Adipose tissue (tissue), 3 donors: ENCODE measurements around the gene EEFSEC. TPM values are rescaled to one million over a fixed set of nuclear protein-coding genes. Genes with fewer than 3 reads are reported as not detected.

Experiments
- H3K27ac ChIP-seq: one replicate; pipeline ENCODE4 v1.5.1; 2013; ENCODE audit warnings: low read depth, low read length
- WGBS, 3 donors: extraction: QIAGEN DNeasy Blood & Tissue Kit; methylation state at CpG; one replicate each; pipeline ENCODE4 v1.1.7; 2013; 5-methylcytosine and 5-hydroxymethylcytosine counted together
- polyA plus RNA-seq, 3 donors: library from polyadenylated mRNA; stranded (reverse); fragments of 200-250 nt; gene quantifications; one replicate each; pipeline ENCODE4 v1.2.3, GENCODE V29; 2013
- donor health status: healthy with polysubstance abuse.
- donor health status: Bipolar disorder and iron deficiency.
- donor health status: healthy.

Gene EEFSEC
- polyA plus RNA-seq, 3 donors: 8.9 to 14.6 (median 9.0) TPM

DNA sequence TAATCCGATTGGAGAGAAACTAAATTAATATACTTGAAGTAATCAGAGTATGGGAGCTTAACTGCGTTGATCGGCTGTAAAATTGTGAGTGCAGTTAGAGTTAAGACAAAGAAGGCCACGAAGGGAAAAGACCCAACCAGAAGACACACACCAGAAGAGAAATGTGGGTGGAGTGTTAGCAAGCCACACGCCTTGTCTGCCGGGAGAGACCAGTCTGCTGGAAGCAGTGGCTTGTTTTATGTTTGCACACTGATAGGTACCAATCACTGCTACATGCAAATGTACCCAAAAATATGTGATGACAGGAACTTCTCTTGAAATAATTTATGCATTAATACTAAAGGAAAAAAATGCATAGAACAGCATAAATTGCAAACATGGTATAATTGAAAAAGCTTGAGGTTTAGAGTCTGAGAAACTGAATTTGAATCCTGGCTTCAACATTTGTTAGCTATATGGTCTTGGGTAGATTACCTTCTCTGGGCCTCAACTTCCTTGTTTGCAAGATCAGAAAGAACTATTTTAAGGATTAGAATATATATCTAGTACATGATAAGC is 23.1 kb downstream of the EEFSEC start:
- H3K27ac ChIP-seq: no peak overlapping the region
- 71 to 79% (median 76%) methylated on average over 6 of the region's 6 CpGs for WGBS, 3 donors

DNA sequence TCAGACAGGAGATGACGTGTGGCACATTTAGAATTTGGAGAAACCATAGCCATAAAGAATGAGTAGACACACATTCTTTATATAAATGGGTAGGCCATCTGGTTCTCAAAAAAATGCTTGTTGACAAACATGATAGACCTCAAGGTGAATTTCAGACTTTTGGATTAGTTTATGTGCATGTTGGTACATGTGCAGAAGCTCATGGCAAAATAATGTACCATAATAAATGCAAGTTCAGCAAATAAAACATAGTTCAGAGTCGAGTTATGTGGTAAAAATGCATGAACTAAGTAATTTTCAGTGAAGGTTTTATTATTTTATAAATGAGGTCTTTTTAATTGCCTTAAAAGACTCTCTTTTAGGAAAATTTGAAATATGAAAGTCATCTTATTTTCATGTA is 24.6 kb downstream of the EEFSEC start:
- WGBS, 3 donors: 67 to 85% (median 74%) methylated on average over 2 of the region's 2 CpGs
- no peak overlapping the region for H3K27ac ChIP-seq

DNA sequence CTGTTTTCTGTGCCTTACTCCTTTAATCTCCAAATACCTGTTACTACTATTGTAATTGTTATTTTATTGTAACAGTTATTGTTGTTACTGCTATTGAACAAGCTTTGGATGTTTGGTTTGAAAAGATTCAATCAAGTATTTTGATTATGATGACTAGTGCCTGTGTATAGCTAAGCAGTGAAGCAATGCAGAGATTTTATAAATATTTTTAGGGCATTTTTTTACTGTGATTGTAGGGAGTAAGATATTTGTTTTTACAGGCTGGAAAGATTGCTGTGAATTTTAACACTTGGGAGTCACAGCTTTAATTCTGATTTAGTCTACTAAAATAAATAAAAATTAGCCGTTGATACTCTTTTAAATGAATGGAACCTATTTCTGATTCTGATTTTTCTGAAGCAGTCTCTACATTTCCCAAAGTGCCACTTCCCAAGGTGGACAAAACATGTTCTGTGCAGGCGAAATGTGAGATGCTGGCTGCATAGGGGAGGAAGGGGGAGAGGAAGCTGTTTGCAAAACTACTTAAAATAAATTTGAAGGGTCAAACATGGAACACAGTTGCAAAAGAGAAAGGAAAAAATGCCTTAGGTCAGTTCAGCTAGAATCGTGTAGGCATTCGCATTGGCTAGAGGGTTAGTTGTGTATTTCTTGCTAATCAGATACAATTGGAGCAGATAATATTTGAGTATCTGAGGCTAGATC is 25.7 kb downstream of the EEFSEC start:
- no peak overlapping the region for H3K27ac ChIP-seq
- 35 to 66% (median 39%) methylated on average over 4 of the region's 4 CpGs for WGBS, 3 donors

DNA sequence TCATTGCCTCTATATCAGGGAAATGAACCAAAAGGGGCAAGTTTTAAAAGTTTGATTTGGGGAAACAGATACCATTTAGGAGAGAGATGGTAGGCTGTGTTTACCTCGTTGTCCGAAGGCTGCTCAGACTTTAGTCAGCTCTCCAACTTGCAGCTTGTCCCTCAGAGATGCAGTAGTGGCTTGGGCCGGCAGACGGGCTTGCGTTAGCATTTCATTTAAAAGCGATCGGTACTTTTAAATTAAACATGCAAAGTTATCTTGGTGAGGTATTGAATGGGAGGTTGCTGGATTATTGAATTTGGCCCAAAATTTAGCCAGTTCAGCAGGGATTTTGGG is 26.2 kb downstream of the EEFSEC start:
- WGBS, 3 donors: 69 to 70% (median 70%) methylated on average over 7 of the region's 7 CpGs
- no peak overlapping the region for H3K27ac ChIP-seq

DNA sequence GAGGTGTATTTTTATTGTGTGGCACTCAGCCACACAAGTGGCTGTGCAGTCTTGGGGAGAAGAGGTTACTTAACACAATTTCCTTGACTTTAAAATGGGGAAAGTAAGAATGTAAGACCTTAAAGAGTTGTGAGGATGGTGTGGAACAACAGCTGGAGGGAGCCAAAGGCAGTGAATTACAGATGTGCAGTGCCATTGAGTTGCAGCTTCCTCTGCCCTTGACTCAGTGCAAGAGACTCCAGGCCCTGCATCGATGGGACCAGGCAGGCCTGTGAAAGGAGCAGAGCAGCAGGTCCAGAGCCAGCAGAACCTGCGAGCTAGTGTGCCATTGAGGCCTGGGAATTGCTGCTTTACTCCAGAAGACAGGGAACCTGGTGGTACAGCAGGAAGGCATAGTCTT is 27.2 kb downstream of the EEFSEC start:
- H3K27ac ChIP-seq: no peak overlapping the region
- 62 to 73% (median 69%) methylated on average over 2 of the region's 2 CpGs for WGBS, 3 donors

DNA sequence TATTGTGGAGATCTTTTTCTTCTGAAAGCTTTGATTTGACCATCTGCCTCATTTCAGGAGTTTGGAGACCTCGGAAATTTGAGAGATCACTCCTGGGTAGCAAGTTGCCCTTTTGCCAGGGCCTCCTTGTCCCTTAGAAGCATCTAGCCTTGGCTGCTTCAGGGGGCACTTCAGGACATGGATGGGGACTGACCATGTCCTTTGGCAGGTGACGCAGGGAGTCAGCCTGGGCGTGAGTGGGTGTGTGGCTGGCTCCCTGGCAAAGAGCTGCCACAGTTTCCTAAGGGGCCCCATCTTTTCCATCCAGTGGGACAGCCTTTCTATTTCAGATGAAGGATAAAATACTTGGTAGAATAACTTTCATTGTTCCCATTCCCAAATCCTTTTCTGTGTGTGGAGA is 27.6 kb downstream of the EEFSEC start:
- no peak overlapping the region for H3K27ac ChIP-seq
- 87 to 93% (median 91%) methylated on average over 3 of the region's 3 CpGs for WGBS, 3 donors

DNA sequence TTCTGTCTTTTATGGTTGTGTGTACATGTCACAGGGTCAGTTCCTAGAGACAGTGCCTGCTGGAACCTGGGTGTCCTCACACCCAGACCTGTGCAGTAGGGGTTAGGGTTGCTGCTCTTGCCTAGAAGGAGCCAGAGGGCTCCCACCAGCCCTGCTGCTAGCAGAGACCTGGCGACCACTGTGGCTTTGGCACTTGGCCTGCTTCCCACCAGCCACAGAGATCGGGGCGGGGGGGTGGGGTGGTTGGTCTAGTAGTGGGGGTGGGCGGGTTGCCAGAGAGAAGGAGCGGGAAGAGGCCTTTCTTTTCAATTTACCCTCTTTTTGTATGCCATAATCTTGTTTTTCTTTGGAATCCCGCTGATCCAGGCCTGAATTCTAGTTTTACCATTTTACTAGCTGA is 29.4 kb downstream of the EEFSEC start:
- 59 to 79% (median 63%) methylated on average over 5 to 6 of the region's 6 CpGs for WGBS, 3 donors
- H3K27ac ChIP-seq: no peak overlapping the region

DNA sequence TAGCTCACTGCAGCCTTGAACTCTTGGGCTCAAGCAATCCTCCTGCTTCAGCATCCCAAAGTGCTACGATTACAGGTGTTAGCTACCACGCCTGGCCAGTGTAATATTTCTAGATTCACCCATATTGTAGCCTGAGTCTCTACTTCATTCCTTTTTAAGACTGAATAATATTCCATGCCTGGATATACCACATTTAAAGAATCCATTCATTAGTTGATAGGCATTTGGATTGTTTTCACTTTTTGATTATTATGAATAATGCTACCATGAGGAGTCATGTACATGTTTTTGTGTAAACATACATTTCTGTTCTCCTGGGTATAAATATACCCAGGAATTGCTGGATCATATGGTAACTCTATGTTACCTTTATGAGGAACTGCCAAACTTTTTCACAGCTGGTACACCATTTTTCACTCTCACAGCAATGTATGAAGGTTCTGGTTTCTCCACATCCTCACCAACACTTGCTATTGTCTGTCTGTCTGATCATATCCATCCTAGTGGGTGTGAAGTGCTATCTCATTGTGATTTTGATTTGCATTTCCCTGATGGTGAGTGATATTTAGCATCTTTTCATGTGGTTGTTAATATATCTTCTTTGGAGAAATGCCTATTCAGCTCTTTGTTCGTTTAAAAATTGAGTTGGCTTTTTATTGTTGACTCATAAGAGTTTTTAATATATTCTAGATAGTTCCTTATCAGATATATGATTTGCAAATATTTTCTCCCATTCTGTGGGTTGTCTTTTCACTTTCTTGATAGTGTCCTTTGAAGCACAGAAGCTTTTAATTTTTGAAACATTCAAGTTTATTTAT is 32.6 kb downstream of the EEFSEC start:
- no peak overlapping the region for H3K27ac ChIP-seq
- 81 to 91% (median 90%) methylated on average over 3 of the region's 3 CpGs for WGBS, 3 donors

DNA sequence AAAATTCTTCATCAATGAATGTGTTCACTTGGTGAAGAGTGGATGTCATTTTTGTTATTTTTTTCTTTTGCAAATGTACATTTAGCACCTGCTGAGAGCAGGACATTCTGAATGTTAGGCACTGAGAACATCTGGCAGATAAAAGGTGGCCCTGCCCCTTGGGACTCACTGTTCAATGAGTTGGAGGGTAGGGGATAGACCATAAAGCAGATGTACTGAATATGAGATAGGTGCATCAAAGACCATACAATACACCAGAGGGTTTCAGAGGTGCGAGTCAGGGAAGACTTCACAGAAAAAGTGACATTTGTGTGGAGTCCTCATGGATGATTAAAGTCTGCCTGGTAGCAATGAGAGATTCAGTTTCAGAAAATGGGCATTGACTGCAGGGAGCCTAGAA is 34.2 kb downstream of the EEFSEC start:
- WGBS, 3 donors: 90 to 98% (median 95%) methylated on average over 1 of the region's 1 CpG
- H3K27ac ChIP-seq: no peak overlapping the region

DNA sequence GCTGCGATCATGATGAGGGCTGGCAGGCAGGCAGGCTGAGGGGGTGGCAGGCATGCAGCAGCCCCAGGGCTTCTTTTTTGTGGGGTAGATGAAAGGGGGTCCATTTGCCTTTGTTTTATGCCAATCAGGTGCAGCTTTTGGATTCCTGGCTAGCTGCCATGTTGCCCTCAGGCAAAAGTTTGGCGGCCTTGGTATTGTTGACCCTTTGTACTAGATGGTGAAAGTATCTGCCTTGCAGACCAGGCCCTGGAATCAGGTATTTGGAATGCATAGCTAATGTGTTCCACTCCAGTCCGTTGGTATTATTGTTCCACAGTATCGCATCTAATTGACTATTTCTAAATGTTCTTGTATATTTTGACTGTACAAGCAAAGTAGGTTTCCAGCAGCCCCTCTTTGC is 35.0 kb downstream of the EEFSEC start:
- H3K27ac ChIP-seq: no peak overlapping the region
- WGBS, 3 donors: 80 to 97% (median 91%) methylated on average over 4 of the region's 4 CpGs

DNA sequence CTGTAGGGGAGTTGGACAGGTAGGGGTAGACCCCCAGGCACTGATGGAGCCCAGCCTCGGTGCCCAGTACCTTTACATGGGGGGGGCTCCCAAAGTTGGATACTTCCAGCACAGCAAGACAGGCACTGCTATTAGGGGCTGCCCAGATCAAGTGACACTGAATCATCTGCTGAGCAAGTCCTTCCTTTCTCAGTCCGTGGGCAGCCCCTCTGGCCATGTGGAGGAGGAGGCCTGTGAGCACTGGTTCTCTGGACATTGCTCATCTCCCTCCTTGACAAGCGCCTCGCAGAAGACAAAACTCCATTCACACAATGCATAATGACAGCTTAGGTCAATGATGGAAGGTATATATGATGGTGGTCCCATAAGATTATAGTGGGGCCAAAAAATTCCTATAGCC is 35.7 kb downstream of the EEFSEC start:
- WGBS, 3 donors: 84 to 93% (median 89%) methylated on average over 4 of the region's 4 CpGs
- no peak overlapping the region for H3K27ac ChIP-seq

DNA sequence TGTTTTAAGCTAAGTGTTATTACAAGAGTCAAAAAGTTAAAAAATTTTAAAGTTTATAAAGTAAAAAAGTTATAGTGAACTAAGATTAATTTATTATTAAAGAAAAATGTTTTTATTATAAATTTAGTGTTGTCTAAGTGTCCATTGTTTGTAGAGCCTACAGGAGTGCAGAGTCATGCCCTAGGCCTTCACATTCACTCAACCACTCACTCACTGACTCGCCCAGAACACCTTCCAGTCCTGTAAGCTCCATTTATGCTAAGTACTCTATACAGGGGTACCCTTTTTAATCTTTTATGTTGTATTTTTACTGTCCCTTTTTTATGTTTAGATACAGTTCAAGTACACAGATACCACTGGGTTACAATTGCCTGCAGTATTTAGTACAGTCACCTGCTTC is 37.2 kb downstream of the EEFSEC start:
- 0 to 64% (median 60%) methylated on average over 1 of the region's 1 CpG for WGBS, 3 donors

DNA sequence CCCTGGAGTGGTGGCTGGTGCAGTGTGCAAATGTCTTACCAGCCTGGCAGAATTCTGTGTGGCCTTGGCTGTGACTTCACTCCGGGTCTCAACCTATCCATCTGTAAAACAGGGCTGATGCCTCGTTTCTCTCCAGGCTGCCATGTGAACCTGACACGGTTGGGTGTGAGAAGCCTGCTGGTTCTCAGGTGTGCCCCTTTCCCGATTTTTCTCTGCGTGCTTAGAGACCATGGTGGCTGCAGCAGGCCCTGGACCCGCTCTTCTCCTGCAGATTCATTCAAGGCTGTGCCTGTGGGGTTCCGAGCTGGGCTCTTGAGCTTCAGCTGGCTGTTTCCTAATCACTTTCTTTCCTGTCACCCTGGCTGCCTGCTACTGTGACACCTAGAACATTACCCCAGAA is 38.9 kb downstream of the EEFSEC start:
- no peak overlapping the region for H3K27ac ChIP-seq
- WGBS, 3 donors: 94 to 95% (median 94%) methylated on average over 7 of the region's 7 CpGs

More for the DNA sequence above, 37.2 kb downstream of the EEFSEC start:
- no peak overlapping the region for H3K27ac ChIP-seq

DNA sequence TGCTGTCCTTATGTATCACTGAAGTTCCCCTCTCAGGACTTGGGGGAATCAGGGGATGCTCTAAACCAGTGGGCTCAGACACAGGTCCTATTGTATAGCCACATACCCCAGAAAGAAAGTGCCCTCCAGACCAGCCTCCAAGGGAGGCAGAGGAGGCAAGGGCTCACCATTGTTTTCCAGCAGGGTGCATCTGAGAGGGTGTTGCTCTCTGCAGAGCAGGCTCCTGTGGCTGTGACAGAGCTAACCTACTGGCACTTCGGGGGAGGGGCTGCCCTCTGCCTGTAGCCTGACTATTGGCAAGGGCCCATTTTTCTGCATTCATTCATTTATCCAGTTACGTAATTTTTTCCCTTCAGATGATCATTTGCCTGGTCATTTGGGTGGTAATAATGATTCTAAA is 39.9 kb downstream of the EEFSEC start:
- no peak overlapping the region for H3K27ac ChIP-seq
- 95 to 98% (median 96%) methylated on average over 2 of the region's 2 CpGs for WGBS, 3 donors

DNA sequence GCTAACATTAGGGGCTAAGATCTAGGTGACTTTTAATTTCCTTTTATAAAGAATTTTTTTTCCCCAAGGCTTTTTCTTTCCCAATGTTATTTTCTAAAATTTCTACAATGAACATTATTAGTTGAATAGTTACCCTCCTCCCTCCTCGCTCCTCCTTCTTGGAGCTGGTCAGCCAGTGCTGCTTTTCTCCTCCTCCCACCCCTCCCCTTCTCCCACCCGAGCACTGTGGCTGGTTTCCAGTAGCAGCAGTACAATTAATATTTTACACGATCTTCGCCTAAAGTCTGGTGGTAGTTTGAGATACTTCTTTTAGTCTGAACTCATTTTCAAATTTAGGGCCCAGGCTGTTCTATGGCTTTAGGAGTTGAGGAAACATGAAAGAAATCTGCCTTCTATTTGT is 41.6 kb downstream of the EEFSEC start:
- WGBS, 3 donors: 43 to 61% (median 56%) methylated on average over 4 of the region's 4 CpGs
- no peak overlapping the region for H3K27ac ChIP-seq

DNA sequence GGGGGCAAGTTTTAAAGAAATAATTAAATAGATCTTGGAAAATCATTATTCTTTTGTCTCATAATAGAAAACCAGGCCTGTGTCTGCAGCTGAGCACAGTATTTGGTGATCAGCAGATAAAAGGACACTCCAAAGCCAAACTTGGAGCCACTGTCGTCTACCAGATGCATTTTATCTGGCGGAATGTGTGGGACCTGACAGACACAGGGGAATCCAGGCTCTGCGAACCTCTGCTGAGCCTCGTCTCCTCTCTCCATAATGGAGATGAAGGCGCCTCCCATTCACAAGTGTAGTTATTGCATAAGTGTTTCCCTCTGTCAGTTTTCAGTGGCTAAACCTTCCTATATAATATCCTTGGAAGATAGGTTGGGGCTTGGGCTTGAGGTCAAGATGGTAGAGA is 42.1 kb downstream of the EEFSEC start:
- WGBS, 3 donors: 68 to 75% (median 74%) methylated on average over 5 of the region's 5 CpGs
- no peak overlapping the region for H3K27ac ChIP-seq

DNA sequence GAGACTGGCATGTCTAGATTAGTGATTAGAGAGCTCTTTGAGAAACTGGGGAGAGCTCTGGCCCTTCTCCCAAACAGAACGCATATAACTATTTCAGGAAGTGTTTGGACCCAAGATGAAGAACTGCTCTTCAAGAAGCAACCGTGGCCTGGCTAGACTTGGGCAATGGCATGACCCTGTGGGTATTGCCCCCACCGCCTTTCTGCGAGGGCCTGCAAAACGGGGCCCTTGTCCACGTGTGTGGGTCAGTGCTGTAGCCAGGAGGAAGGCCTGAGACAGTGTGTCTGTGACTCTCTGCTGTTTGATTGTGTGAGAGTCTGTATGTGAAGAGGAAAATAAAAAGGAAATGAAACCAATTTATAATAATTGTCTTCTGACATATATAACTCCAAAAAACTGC is 42.5 kb downstream of the EEFSEC start:
- H3K27ac ChIP-seq: no peak overlapping the region
- WGBS, 3 donors: 51 to 78% (median 51%) methylated on average over 6 of the region's 6 CpGs

DNA sequence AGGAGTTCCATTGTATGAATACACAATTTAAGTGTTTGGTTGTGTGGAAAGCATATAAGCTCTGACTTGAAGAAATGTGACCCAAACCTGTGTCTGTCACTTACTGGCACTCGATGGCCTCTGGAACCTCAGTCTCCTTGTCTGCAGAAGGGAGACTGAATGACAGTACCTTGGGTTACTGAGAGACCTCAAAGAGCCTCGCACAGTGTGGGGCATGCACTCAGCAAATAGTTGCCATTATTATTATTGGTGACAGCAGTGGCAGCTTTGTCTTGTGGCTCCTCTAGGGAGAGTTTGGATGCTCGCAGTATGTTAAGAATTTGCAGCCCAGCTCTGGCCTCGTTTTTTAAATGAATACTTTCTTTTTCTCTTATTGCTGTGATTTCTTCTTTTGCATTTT is 43.4 kb downstream of the EEFSEC start:
- WGBS, 3 donors: 76 to 85% (median 76%) methylated on average over 4 of the region's 4 CpGs

DNA sequence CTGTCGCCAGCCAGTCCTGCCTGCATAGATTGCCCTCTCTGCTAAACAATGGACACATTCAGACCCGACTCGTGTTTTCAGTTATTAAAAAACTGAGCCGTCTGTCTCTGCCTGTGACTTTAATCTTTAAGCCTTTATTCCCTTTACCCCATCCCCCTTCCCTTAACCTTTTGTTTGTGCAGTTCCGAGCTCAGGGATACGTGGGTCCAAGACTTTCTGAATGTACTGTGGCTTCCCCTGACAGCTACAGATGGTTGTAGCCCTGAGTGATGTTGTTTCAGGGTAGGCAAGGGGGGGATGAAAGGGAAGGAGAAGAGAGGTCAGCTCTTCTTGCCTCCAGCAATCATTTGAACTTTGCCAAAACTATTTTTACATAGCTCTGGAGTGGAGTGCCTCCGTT is 44.6 kb downstream of the EEFSEC start:
- WGBS, 3 donors: 74 to 92% (median 87%) methylated on average over 7 of the region's 7 CpGs
- H3K27ac ChIP-seq: no peak overlapping the region

More for the DNA sequence above, 43.4 kb downstream of the EEFSEC start:
- no peak overlapping the region for H3K27ac ChIP-seq

DNA sequence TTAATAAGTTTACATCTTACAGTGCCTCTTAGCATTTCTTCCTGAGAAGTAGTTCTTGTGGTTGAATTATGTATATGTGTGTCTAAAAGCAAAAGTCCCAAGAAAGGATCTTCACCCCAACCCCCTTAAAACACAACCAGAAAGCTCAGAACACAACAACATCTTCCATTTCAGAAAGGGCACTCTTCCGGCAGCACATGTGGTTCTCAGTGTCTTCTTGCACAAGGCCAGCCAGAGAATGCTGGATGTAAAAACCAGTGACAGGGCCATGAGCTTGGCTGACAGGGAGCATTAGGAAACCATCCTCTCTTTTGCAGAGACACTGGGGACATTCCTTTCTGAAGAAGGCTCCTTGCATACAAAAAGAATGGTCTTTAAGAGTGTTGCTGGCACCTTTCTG is 45.0 kb downstream of the EEFSEC start:
- H3K27ac ChIP-seq: no peak overlapping the region
- 71 to 86% (median 74%) methylated on average over 1 of the region's 1 CpG for WGBS, 3 donors
